Smooth muscle cell of the brain vasculature (primary cell): Measurements from ENCODE around the gene PRKCG.
"Not testable (repeated sequence)": the region's sequence is repeated elsewhere in the genome, so short reads cannot be mapped to it uniquely, and the experiment has no call there.

Source experiments
- DNase-seq: peaks from one replicate; pipeline ENCODE4 v3.0.0-alpha.2; 2012; ENCODE audit warnings: low read depth, low spot score

The PRKCG gene

GRCh38 chr19:53944416-53944815 is 62.4 kb downstream of the PRKCG start:
- DNase-seq = no peak

GRCh38 chr19:53944933-53945332 is 62.9 kb downstream of the PRKCG start:
- DNase-seq = no peak

GRCh38 chr19:53945441-53945840 is 63.4 kb downstream of the PRKCG start:
- no peak for DNase-seq

GRCh38 chr19:53945998-53946397 is 64.0 kb downstream of the PRKCG start:
- DNase-seq = no peak

GRCh38 chr19:53947624-53948023 is 65.6 kb downstream of the PRKCG start:
- DNase-seq = no peak

GRCh38 chr19:53948611-53949010 is 66.6 kb downstream of the PRKCG start:
- DNase-seq = not testable (repeated sequence)

- no peak for DNase-seq
Observed at GRCh38 chr19:53951436-53951835, 69.4 kb downstream of the PRKCG start.

- DNase-seq = no peak
Observed at GRCh38 chr19:53951947-53952346, 70.0 kb downstream of the PRKCG start.

- no peak for DNase-seq
Observed at GRCh38 chr19:53953383-53953782, 71.4 kb downstream of the PRKCG start.
